HG03064 (cell line): ENCODE measurements around the gene TSPOAP1.

Experiments used
- ATAC-seq: cut with Tn5 transposase; IDR thresholded peaks from one replicate; pipeline ENCODE4 v1.9.1; 2021; ENCODE audit warnings: low read depth; ENCODE audit not compliant: unreplicated experiment

TSPOAP1 gene

DNA sequence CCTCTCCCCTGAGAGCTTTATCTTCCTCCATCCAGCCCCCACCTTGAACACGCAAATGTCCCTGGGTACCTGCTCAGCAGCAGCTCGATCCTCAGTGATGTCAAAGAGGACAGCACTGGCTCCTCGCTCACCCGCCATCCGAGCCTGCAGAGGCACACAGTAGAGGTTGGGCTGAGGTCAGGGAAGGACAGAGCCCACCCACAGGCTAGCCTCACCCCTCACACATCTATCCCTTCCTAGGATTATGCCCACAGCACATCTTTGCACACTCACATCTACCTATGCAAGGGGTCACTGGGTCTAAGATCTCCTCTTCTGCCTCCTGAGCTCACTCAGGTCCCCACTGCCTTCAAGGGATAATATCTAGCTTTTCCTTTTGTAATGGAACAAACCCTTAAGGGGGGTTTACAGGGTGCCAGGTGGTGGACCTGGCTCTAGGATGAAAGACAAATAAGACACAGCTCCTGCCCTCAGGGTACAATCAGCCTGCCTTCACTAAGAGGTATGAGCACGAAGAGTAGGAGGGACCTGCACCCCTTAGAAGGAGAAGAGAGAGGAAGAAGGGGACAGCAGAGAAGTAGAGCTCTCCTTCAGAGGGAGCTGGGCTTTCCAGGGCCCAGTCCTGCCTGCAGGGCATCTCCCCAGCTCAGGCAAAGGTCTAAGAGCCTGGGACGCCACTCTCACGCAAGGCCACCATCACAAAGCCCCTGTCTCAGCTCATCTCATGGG is 35.0 kb upstream of the TSPOAP1 start:
- no peak for ATAC-seq

DNA sequence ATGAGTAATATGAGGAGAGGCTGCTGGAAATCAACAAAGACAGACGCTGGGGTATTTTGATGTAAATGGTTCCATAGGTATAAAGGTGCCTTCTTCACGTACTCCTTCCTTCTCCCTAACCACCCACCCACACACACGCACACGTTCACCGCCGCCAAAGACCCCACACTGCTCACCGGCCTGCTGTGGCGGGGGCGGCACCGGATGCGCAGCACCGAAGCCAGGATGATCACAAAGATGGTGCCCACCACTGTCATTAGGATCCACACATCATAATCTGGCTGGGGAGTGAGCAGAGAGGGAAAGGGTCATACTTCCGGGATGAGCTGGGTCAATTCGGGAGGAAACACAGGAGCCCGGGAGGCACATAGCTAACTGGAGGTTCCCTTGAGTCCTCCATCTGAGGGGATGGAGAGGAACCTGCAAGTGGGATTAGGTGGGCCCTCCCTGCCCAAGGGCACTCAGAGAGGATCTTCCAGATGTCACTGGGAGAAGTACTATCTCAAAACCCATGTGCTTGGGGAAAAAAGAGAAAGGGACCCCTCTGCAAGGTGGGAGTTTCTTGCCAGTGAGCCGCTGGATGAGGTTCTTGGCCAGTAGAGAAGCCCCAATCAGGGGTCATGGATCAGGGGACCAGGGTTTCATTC is 33.9 kb upstream of the TSPOAP1 start:
- no peak for ATAC-seq

DNA sequence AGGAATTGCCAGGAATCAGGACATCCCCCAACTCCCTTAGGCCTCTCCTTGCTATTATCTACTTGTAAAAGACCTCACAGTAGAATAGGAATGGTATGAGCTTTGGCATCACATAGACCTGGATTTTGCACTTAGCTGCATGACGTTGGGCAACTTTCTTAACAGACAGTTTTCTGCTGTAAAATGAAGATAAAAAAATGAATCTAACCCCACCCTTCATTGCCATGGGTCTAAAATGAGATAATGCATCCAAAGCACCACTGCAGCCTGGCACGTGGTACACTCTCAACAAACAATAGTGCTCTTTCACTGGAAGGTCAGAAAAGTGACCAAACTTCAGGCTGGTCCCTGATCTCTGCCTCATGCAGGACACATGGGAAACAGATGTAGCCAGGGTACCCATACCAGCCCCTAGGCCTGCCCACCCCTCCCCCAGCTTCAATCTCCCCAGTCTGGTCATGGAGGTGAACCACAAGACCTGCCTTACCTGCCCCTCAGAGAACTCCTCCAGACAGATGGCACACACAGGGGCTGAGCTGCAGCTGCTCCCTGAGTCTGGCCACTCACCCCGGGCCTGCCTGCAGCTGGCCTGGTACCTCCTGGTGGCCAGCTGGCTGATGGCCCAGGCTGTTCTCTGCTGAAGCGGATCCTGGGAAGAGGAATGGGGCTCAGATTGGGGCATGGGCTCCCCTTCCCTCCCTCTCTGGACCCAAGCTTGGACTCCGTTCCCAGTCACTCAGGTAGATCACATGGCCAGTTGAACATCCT is 31.9 kb upstream of the TSPOAP1 start:
- ATAC-seq, result no peak

DNA sequence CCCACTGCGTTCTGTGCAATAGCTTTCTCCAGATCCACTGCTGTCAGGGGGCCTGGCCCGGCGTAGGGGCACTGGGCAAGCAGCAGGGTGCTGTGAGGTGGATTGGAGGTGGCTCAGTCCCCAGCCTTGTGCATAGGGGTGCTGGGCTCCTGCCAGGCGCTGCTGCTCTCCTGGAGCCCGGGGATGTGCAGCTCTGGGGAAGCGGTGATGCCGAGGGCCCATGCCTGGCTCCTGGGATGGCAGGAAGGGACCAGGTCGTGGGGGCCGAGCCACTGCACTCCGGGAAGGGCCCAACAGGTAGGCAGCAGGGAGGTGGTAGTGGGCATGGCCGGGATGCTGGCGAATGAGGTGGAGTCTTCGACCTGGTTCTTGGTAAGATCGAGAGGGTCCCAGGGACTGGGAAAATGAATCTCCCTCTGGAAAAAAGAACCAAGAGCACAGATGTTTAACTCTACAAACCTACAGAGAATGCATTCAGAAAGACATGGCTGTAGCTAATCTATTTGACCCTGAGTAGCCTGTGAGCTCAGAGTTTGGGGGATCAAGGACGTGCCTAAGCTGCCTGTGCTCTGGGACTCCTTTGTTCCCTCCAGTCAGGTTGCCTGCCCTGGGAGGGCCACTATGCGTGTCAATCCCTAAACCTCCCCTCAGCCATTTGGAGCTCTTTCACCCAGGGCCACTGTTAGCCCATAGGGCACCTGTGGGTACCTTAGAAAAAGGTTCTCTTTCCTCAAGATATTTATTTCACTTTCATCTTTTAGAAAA is 30.0 kb upstream of the TSPOAP1 start:
- ATAC-seq, result no peak

DNA sequence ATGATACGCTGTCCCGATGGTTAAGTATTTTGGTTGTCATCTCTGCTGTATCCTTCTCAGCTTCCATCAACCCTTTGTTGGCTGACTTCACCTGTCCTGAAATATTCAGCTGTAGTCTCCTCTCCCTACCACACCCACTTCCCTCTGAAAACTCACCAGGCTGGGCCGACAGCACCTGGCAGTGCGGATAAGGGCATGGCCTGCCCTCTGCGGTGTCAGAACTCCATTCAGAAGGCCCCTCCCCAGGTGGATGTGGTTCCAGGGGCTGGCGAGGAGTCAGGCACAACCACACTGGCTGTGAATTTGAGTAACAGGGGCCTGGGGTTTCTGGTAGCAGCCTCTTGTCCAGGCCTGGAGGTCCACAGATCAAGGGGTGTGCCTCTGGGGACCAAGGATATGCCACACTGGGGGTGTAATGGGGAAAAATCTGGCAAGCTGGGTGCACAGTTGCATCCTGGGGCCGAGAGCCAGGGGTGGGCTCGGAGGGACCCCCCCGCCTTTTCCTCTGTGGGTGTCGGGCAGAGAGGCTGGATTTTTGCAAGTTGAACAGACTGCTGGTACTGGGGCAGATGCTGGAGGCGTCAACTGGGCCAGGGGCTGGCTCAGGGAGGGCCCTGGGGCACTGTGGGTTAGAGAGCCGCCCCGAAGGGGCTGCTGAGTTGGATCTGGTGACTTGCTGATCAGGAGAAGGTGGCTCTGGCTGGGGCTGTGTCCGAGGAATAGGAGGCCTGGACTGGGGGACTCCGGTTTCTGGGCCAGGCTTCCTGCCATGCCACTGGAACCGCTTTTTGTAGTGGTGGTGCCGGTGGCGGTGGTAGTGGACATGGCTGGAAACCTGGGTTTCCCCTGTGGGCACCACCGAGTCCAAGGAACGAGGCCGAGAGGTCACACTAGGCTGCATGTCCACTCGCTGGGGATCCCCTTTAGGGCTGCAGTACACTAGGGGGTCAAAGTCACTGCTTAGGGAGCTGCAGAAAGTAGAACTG is 29.0 kb upstream of the TSPOAP1 start:
- ATAC-seq, result no peak

- ATAC-seq, result no peak
Measured at GRCh38 chr17:58356231-58356630, 27.6 kb upstream of the TSPOAP1 start.

DNA sequence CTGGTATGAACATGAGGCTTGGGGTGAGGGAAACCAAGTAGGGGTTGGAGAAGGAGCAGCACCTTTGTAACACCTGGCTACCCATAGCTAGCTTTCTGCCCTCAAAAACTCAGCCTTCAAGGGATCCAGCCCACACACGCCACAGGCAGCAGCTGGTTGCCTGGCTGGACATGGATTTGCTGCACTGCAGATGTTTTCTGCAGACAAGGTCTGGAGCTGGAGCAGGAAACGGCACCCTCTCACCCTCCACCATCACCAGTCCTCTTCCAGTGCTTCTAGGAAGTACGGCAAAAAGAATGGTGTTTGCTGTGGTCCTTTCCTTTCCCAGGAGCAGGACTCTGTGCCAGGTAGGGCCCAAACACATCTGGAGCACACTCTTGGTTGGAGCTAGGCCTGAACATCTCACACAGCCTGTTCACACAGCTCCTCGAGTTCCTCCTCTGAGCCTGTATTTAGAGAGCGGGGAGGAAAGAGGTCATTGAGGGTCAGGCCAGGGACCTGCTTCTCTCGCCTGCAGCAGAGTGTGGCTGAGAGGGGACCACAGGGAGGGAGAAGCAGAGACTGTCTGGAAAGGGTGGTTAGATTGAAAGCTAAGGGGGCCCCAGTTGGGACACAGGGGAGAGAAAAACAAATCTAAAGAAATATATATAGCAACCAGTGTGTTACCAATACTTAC is 26.1 kb upstream of the TSPOAP1 start:
- ATAC-seq, result no peak

- no peak for ATAC-seq
Measured at GRCh38 chr17:58353389-58353825, 24.8 kb upstream of the TSPOAP1 start.

DNA sequence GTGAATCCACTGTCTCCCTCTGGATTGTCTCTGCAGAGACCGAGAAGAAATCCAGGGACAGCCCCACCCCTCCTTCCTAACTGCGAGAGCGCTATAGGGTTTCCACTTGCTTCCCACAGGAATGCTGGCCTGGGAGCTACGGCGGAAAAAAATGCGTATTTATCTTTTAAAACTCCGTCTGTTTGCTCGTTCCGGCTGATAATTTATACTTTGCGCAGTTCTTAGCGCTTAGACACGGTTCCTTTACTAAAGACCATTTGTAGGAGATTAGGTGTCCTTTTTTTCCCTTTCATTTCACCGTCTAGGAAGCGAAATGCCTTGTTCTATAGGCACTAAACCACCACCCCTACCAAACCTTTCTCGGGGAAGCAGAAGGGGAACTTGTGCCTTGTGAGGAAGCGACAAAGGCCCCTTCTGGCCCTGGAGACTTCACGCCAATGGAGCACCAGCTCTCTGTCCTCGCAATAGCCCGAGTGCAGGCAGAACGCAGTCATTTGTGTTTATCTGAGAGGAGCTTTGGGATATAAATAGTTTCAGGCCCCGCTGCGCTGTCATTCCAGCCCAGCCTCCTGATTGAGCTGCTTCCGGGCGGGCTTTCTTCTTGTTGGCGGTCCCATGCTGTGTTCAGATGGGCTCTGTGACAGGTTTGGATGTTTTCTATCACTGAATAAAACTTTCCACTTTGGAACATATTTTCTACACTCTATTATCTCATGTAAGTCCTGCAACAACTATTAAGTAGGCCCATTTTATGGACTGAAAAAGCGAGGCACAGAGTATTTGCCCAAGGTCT is 24.2 kb upstream of the TSPOAP1 start:
- no peak for ATAC-seq

GRCh38 chr17:58351831-58352595 is 23.4 kb upstream of the TSPOAP1 start, which contains the start of gene SUPT4H1:
SUPT4H1 (minus strand) TSS chr17:58352201; CDS start chr17:58352135, 66 bp downstream.
- peak; percentile 82 for ATAC-seq

DNA sequence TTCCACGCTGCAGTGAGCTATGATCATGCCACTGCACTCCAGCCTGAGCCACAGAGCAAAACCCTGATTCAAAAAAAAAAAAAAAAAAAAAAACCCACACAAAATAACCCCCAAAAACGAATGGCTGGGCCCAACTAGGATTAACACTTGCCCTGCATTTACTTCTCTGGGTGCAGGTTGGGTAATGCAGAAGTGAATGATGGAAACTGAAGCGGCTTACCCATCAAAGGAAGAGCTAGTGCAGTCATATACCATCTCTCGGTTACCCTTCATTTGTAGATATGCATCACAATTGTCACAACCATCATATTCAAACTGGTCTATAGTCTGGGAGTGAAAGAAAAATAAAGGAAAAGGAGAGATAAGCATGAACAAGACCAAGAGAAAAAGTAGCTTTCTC is 22.6 kb upstream of the TSPOAP1 start:
- ATAC-seq, result no peak

DNA sequence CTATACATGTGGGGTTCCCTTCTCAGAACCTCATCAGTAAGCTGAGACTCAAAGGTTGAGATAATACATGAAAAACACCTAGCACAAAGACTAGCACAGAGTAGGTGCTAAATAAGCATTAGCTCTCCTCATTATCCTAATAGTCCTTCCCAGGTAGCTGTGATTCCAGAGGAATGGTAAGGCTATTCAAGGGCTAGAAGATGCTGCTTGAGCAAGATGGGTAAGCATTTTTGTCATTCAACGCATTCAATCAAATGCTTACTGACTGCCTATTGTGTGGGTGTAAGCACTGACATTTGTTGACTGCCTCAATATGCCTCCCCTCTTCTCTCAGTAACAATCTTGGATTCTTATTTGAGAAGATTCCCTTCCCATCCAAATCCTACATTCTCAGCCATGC is 19.4 kb upstream of the TSPOAP1 start:
- ATAC-seq, result no peak

DNA sequence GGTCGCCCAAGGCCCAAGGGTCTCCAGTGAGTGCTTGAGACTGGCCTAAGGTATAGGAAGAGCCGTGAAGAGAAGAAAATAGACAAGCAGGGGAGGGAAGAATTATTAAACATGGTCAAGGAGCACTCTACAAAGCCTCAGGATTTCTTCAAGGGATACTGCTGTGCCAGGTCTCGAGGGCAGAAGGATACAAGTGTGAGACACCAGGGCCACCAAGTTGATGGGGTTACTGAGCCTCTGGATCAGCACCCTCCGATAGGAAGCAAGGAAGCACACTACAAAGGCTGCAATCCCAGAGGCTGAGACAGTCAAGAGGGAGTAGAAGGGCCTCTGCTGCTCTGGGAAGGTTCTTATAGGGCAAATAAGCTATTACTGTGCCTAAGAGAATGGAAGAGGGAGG is 16.9 kb upstream of the TSPOAP1 start:
- no peak for ATAC-seq

- peak; percentile 40 for ATAC-seq
Measured at GRCh38 chr17:58344791-58345157, 16.2 kb upstream of the TSPOAP1 start.

GRCh38 chr17:58344047-58344790 is 15.6 kb upstream of the TSPOAP1 start:
- ATAC-seq, result peak; percentile 75

- ATAC-seq, result no peak
Measured at GRCh38 chr17:58343131-58343530, 14.5 kb upstream of the TSPOAP1 start.
